GM21528 (cell line): ENCODE measurements around the gene ZXDC.

Source experiments
- ATAC-seq: cut with Tn5 transposase; IDR thresholded peaks from one replicate; pipeline ENCODE4 v1.9.1; 2021; ENCODE audit warnings: mild to moderate bottlenecking, moderate library complexity; ENCODE audit not compliant: unreplicated experiment, low FRiP score

The ZXDC gene

DNA sequence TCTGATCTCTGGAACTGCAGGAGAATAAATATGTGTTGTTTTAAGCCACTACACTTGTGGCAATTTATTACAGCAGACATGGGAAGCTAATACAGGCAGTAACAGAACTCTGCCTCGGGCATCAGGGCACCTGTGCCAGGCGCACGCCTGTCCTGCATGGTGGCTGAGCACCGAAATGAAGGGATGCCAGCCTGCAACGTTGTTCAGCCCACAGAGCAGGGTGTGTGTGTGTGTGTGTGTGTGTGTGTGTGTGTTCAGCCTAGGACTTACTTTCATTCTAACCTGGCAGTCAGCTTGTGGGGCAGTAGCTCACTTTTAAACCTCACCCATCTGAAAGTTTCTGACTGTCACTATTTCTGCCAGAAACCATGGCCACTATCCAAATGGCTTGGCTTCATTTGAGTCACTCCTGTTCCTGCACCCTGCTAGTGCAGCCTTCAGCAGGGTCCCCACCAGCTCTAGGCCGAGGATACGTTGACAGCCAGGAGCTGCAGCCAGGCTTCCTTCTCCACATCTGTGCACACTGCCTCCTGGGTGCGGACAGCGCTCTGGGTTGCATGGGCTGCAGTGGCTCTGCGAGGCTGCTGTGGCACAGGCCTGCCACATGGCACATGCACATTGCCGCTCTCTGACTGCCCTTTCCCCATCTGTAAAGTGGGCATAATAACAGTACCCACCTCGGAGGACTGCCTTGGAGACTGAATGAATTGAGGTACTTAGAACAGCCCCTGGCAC is 37.4 kb upstream of the ZXDC start:
- no peak for ATAC-seq

- ATAC-seq, result no peak
Measured at GRCh38 chr3:126512026-126512425, 36.3 kb upstream of the ZXDC start.

DNA sequence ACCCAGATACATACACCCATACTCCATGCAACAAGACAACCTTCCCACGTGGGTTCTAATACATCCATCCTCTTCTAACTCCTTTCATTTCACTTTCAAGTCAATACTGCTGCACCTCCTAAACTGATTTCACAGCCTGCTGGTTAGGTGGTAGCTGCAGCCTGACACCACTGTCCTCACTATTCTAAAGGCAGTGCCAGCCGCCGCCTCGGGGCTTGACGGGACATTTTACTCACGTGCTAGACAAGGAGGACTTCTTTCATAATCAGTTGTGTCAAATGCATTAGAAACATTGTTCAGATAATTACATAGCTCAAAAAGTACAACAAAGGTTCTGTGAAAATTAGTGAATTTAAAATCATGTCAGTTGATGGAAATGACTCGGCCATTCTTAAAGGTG is 35.6 kb upstream of the ZXDC start:
- ATAC-seq, result no peak

GRCh38 chr3:126510308-126510910 is 34.7 kb upstream of the ZXDC start:
- no peak for ATAC-seq

DNA sequence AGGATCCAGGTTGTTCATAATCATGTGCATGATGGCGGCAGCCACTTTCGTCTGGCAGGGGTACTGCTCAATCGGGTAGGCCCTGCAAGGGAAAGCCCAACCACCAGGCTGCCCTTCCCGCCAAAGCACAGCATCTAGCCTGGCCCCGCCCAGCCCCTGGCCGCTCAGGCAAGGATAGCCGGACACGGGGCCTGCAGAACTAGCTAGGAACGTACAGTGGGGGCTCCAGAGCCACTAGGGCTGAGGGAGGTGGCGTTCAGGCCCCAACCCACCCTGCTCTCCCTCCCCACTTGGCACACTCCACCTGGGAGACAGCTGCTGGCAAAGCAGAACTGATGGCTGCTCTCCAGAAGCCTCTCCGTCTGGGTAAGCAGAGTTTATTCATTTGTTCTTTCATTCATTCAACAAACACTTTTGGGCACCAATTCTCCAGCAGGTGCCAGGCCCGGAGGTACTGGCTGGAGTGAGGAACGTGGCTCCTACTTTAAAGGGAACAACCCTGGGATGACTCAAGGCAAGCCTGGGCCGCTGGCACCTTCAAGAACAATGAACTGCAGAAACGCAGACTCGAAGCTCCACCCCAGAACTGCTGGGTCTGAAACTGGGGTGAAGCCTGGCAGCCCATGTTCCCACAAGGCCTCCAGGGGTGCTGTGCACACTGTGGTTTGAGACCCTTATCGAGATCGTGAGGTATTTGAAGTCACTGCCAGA is 34.1 kb upstream of the ZXDC start:
- ATAC-seq, result no peak

DNA sequence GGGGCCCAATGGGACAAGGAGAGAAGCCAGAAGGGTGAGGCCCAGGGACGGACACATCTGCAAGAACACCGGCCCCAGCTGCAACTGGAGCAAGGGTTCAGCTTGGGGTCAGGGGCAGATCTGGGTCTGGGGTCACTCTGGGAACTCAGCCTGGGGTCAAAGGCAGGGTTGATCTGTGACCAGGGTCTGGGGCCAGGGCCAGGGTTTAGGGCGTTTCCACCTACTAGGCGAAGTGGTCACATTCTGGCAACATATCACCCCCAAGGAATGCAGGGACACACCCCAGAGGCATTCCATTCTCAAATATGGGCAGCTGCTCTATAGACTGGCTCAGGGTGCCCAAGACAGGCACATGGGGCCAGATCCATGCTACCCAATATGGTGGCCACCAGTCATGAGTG is 32.9 kb upstream of the ZXDC start:
- no peak for ATAC-seq

DNA sequence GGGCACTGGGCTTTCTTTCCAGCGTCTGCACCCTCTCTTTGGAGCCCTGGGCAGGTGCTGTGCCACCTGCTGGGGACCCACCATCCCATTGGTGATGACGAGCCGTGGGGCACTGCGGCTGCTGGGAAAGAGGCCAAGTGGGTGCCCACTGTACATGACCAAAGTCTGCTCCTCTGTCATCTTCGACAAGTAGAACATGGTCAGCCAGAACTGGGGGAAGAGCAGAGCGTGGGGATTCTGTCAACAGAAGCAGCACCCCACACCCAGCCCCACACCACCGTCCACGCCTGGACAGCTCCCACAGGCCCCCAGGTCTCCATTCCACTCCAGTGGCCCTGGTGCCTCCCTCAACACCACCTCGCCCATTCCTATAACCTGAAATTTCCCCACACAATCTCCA is 32.2 kb upstream of the ZXDC start:
- ATAC-seq, result no peak

GRCh38 chr3:126503701-126504100 is 28.0 kb upstream of the ZXDC start:
- no peak for ATAC-seq

GRCh38 chr3:126502656-126503055 is 27.0 kb upstream of the ZXDC start:
- ATAC-seq, result no peak

GRCh38 chr3:126501736-126502135 is 26.0 kb upstream of the ZXDC start:
- no peak for ATAC-seq

- no peak for ATAC-seq
Measured at GRCh38 chr3:126501054-126501453, 25.4 kb upstream of the ZXDC start.

- ATAC-seq, result no peak
Measured at GRCh38 chr3:126500016-126500415, 24.3 kb upstream of the ZXDC start.

DNA sequence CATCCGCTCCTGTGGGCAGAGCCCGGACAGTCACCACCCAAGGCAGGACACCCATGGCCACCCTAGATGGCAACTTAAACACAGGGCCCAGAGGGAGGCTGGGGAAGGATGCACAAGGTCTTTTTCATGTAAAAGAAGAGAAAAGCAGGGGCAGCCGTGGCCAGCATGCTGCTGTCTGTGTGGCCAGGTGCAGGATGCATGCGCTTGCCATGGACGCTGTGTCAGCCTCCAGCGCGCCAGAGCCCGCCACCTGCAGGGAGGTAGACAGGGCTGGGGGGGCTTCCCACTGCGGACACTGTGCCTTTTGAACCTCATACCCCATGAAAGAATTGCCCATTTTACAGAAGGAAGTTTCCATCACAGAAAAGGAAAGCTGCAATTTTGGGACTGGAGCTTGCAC is 23.7 kb upstream of the ZXDC start:
- ATAC-seq, result no peak

DNA sequence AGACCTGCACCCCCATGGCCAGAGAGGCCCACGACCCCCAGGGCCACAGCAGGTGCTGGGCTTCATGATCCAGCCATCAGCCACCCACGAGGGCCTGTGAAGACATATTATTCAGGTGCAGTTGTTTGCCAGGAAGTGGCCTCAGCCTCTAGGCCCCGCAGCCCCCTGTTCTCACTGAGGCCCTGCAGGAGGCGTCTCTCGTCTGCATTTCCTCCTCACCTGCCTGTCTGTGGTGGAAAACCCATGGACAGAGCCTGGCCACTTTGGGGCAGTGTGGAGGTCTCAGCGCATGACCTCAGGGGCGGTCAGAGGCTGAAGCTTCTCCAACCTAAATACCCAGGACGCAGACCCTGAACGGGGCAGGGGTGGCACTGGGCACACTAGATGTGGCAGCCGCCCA is 23.2 kb upstream of the ZXDC start:
- no peak for ATAC-seq

GRCh38 chr3:126498461-126498860 is 22.8 kb upstream of the ZXDC start:
- ATAC-seq, result no peak

DNA sequence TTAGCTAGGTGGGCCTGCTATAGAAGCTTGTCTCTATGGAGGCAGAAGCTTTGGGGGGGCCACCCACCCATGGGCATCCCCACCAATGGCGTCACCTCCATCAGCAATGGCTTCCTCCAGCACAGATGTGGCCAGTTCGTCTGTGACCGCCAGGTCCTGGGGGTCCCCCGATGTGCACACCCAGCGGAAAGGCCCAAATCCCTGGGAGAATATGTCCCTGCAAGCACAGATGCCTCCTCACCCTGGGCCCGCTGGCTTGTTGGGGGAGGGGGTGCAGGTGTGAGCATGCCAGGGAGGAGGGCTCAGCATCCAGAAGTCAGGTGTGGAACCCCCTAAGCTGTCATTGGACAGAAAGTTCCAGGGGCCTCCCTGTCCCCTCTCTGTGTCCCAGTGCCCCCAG is 22.3 kb upstream of the ZXDC start:
- ATAC-seq, result no peak

GRCh38 chr3:126496894-126497850 is 21.5 kb upstream of the ZXDC start:
- ATAC-seq, result no peak

DNA sequence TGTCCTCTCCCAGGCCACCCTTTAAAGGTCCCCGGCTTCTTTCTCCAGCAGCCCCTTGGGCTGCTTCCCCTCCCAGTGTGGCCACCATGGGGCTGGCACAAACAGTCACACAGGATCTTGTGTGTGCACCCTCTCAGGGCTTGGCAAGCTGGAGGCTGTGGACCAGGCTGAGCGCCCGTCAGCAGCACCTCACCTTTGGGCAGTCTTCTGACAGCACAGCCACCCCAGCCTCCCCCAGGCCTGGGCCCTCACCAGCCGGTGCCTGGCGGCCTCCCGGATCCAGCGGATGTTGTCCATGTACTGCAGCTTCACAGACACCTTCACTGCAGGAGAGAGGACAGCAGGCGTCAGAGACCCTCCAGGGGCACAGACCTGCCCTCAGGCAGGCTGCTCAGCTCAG is 20.1 kb upstream of the ZXDC start:
- ATAC-seq, result no peak

- ATAC-seq, result no peak
Measured at GRCh38 chr3:126494970-126495230, 19.2 kb upstream of the ZXDC start.

- no peak for ATAC-seq
Measured at GRCh38 chr3:126494204-126494969, 18.7 kb upstream of the ZXDC start.
